ENCODE results near the gene ITCH.
"Not testable (repeated sequence)": the region's sequence is repeated elsewhere in the genome, so short reads cannot be mapped to it uniquely, and the experiment has no call there.

GRCh38 chr20:34519841-34520240 lies 156.8 kb downstream of the ITCH start:
- TF ChIP-seq POLR2AphosphoS5 (IDR thresholded peaks at IDR 0.05; ENCODE audit: low read depth, low read length); POLR2A (IDR thresholded peaks at IDR 0.05; ENCODE audit: low read depth, low read length); TAF1 (IDR thresholded peaks at IDR 0.05; ENCODE audit: low read depth, low read length); PAX5 (IDR thresholded peaks at IDR 0.05; ENCODE audit: insufficient read depth, low read length, severe bottlenecking); SPI1 (IDR thresholded peaks at IDR 0.05; ENCODE audit: low read depth, low read length); POU2F2 (IDR thresholded peaks at IDR 0.05; ENCODE audit: low read depth, low read length): not testable (repeated sequence)

Measured in GM12891 (cell line).